ENCODE measurements around the gene ARID1B. TPM values are rescaled to one million over a fixed set of nuclear protein-coding genes. Genes with fewer than 3 reads are reported as not detected.

Gene ARID1B
- total RNA-seq, 6 experiments from 2014 or later, result 23.2 to 35.3 (median 30.7) TPM

- TF ChIP-seq POLR2A (IDR thresholded peaks at IDR 0.05) (no peak), CTCF (IDR thresholded peaks at IDR 0.05) (no peak)
- Histone ChIP-seq H3K27me3 (no peaks in the 10 kb centered on the region), H3K36me3 (no peaks in the 10 kb centered on the region), H3K4me1 (peaks cover 0 to 12% (median 0%) of the 10 kb centered on the region in 4 donors), H3K9me3 (no peaks in the 10 kb centered on the region), H3K27ac (no peak overlapping the region), H3K4me3 (peak overlapping the region in 2 of 3 donors; percentile 1 to 20)
- intact Hi-C loops (cut with DNase I), result no loop called here
- DNase-seq (no peak), ATAC-seq (peak in 3 of 4 donors; percentile 34 to 42 (median 40))
- WGBS (ENCODE audit: insufficient coverage, low coverage, low lambda C conversion rate, missing lambda C conversion rate), result 60% methylated on average over 17 of the region's 21 CpGs
These were observed 199.3 kb downstream of the ARID1B start for GRCh38 chr6:156976216-156977127.

- TF ChIP-seq CTCF (IDR thresholded peaks at IDR 0.05) (no peak), POLR2A (IDR thresholded peaks at IDR 0.05) (no peak)
- peak; percentile 66 to 89 (median 82) for ATAC-seq
- H3K9me3 ChIP-seq, result no peaks in the 10 kb centered on the region
- 21% methylated on average over 6 of the region's 8 CpGs for WGBS (ENCODE audit: insufficient coverage, low coverage, low lambda C conversion rate, missing lambda C conversion rate)
- H3K27ac ChIP-seq, result peak overlapping the region in 1 of 3 donors; percentile 19
- no peaks in the 10 kb centered on the region for H3K36me3 ChIP-seq
- peaks cover 0 to 12% (median 0%) of the 10 kb centered on the region in 4 donors for H3K4me1 ChIP-seq
- H3K27me3 ChIP-seq, result no peaks in the 10 kb centered on the region
- intact Hi-C loops (cut with DNase I), result no loop called here
- peak in 1 of 3 donors; percentile 59 for DNase-seq
- no peak overlapping the region for H3K4me3 ChIP-seq
These were observed 200.5 kb downstream of the ARID1B start for GRCh38 chr6:156977527-156978291.

- H3K27ac ChIP-seq, result no peak overlapping the region
- no peaks in the 10 kb centered on the region for H3K9me3 ChIP-seq
- DNase-seq, result no peak
- WGBS (ENCODE audit: insufficient coverage, low coverage, low lambda C conversion rate, missing lambda C conversion rate), result 83% methylated on average over 2 of the region's 2 CpGs
- H3K36me3 ChIP-seq, result no peaks in the 10 kb centered on the region
- TF ChIP-seq CTCF (IDR thresholded peaks at IDR 0.05) (no peak), POLR2A (IDR thresholded peaks at IDR 0.05) (no peak)
- ATAC-seq, result no peak
- peaks cover 0 to 12% (median 0%) of the 10 kb centered on the region in 4 donors for H3K4me1 ChIP-seq
- intact Hi-C loops (cut with DNase I), result no loop called here
- no peaks in the 10 kb centered on the region for H3K27me3 ChIP-seq
- no peak overlapping the region for H3K4me3 ChIP-seq
These were observed 201.8 kb downstream of the ARID1B start for GRCh38 chr6:156978948-156979347.

GRCh38 chr6:156980515-156980914 is 203.3 kb downstream of the ARID1B start:
- no peaks in the 10 kb centered on the region for H3K36me3 ChIP-seq
- H3K27ac ChIP-seq, result no peak overlapping the region
- H3K9me3 ChIP-seq, result no peaks in the 10 kb centered on the region
- ATAC-seq (peak in 1 of 4 donors; percentile 43), DNase-seq (no peak)
- no peak overlapping the region for H3K4me3 ChIP-seq
- H3K4me1 ChIP-seq, result peaks cover 0 to 12% (median 0%) of the 10 kb centered on the region in 4 donors
- TF ChIP-seq CTCF (IDR thresholded peaks at IDR 0.05) (no peak), POLR2A (IDR thresholded peaks at IDR 0.05) (no peak)
- no peaks in the 10 kb centered on the region for H3K27me3 ChIP-seq
- 84% methylated on average over 8 of the region's 10 CpGs for WGBS (ENCODE audit: insufficient coverage, low coverage, low lambda C conversion rate, missing lambda C conversion rate)
- intact Hi-C loops (cut with DNase I), result no loop called here
